NCI-H524 (cell line): Measurements from ENCODE around the gene FKBP10.
"Not testable (repeated sequence)": the region's sequence is repeated elsewhere in the genome, so short reads cannot be mapped to it uniquely, and the experiment has no call there.

Experiments
- DNase-seq, 2 experiments: peaks; one replicate each; lab custom pipeline; 2025; lab: John Stamatoyannopoulos, UW

FKBP10 gene

GRCh38 chr17:41812381-41813151 is at the start of gene FKBP10:
Gene FKBP10 (plus strand): TSS chr17:41813004. CDS start chr17:41813035, 31 bp downstream.
- peak; percentile 79 to 87 for DNase-seq

GRCh38 chr17:41763327-41763726 is 49.5 kb upstream of the FKBP10 start:
- DNase-seq, result no peak

GRCh38 chr17:41766135-41766534 is 46.7 kb upstream of the FKBP10 start:
- no peak for DNase-seq

- DNase-seq, result no peak
Measured at GRCh38 chr17:41767324-41768042, 45.3 kb upstream of the FKBP10 start.

GRCh38 chr17:41768682-41769288 is 44.0 kb upstream of the FKBP10 start:
- DNase-seq, result no peak

- DNase-seq, result no peak
Measured at GRCh38 chr17:41769346-41769862, 43.4 kb upstream of the FKBP10 start.

GRCh38 chr17:41769985-41770384 is 42.8 kb upstream of the FKBP10 start:
- no peak for DNase-seq

GRCh38 chr17:41771389-41772206 is 41.2 kb upstream of the FKBP10 start:
- DNase-seq, result no peak

GRCh38 chr17:41772218-41772585 is 40.6 kb upstream of the FKBP10 start:
- no peak for DNase-seq

GRCh38 chr17:41772586-41773189 is 40.1 kb upstream of the FKBP10 start:
- no peak for DNase-seq

- no peak for DNase-seq
Measured at GRCh38 chr17:41773190-41773588, 39.6 kb upstream of the FKBP10 start.

GRCh38 chr17:41773731-41774193 is 39.0 kb upstream of the FKBP10 start:
- no peak for DNase-seq

- no peak for DNase-seq
Measured at GRCh38 chr17:41775394-41776226, 37.2 kb upstream of the FKBP10 start.

GRCh38 chr17:41776262-41776900 is 36.4 kb upstream of the FKBP10 start:
- DNase-seq, result not testable (repeated sequence)

GRCh38 chr17:41777157-41777573 is 35.6 kb upstream of the FKBP10 start:
- DNase-seq, result no peak

- DNase-seq, result peak; percentile 27 to 64
Measured at GRCh38 chr17:41777574-41778188, 35.1 kb upstream of the FKBP10 start.

- DNase-seq, result no peak
Measured at GRCh38 chr17:41779954-41780353, 32.9 kb upstream of the FKBP10 start.

- no peak for DNase-seq
Measured at GRCh38 chr17:41781404-41782110, 31.2 kb upstream of the FKBP10 start.

GRCh38 chr17:41782142-41782541 is 30.7 kb upstream of the FKBP10 start:
- DNase-seq, result no peak
